ENCODE measurements around the gene TMEM254.
"Not testable (repeated sequence)": the region's sequence is repeated elsewhere in the genome, so short reads cannot be mapped to it uniquely, and the experiment has no call there.

TMEM254 gene

DNA sequence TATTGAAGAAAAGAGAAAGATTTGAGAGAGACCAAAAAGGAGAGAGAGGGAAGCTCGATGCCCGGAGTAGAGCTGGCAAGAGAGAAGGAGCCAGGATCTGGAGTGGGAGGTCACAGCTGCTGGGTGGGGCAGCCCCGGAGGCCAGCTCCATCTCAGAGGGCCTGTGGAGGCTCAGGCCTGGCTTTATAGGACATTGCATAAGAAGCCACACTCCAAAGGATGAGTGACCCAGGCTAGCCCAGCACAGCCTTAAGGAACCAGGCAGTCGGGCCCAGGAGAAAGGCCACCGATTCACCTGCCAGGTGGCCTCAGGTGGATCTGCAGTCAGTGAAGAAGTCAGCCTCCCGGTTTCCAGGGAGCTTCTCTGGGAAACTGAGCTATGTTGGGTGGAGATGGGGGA is 54.7 kb downstream of the TMEM254 start:
- TF ChIP-seq, protein P1, sequence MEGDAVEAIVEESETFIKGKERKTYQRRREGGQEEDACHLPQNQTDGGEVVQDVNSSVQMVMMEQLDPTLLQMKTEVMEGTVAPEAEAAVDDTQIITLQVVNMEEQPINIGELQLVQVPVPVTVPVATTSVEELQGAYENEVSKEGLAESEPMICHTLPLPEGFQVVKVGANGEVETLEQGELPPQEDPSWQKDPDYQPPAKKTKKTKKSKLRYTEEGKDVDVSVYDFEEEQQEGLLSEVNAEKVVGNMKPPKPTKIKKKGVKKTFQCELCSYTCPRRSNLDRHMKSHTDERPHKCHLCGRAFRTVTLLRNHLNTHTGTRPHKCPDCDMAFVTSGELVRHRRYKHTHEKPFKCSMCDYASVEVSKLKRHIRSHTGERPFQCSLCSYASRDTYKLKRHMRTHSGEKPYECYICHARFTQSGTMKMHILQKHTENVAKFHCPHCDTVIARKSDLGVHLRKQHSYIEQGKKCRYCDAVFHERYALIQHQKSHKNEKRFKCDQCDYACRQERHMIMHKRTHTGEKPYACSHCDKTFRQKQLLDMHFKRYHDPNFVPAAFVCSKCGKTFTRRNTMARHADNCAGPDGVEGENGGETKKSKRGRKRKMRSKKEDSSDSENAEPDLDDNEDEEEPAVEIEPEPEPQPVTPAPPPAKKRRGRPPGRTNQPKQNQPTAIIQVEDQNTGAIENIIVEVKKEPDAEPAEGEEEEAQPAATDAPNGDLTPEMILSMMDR (IDR thresholded peaks at IDR 0.05; ENCODE audit: low read depth, low read length): no peak
- no peak for DNase-seq (ENCODE audit: extremely low read depth, low read depth)

DNA sequence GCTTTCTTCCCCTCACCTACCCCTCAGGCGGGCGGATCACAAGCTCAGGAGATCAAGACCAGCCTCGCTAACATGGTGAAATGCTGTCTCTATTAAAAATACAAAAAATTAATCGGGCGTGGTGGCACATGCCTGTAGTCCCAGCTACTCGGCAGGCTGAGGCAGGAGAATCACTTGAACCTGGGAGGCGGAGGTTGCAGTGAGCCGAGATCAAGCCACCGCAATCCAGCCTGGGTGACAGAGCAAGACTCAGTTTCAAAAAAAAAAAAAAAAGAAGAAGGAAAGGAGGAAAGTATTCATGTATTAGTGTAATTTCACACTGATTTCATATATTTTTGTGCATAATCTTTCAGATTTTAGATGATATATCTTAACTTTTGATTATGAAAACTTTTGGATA is 55.2 kb downstream of the TMEM254 start:
- DNase-seq (ENCODE audit: extremely low read depth, low read depth): not testable (repeated sequence)

DNA sequence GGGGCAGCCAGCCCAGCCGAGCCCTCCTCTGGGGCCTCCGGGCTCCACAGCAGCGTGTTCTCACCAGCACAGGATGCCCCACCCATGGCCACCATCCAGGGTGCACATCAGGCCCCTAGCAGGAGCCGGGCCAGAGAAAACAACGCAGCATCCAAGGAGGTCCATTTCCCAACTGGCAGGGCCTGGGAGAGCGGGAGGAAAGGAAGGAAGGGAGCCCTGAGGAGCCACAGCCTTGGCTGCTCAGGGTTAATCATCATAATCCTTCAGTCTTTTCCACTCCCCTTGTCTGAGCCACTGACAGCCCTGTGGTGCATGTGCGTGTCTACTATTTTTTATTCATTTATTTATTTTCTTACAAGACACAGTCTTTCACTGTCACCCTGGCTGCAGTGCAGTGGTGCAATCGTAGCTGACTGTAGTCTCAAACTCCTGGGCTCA is 57.7 kb downstream of the TMEM254 start:
- TF ChIP-seq, protein P1 (IDR thresholded peaks at IDR 0.05; ENCODE audit: low read depth, low read length): no peak
- peak; percentile 85 for DNase-seq (ENCODE audit: extremely low read depth, low read depth)

DNA sequence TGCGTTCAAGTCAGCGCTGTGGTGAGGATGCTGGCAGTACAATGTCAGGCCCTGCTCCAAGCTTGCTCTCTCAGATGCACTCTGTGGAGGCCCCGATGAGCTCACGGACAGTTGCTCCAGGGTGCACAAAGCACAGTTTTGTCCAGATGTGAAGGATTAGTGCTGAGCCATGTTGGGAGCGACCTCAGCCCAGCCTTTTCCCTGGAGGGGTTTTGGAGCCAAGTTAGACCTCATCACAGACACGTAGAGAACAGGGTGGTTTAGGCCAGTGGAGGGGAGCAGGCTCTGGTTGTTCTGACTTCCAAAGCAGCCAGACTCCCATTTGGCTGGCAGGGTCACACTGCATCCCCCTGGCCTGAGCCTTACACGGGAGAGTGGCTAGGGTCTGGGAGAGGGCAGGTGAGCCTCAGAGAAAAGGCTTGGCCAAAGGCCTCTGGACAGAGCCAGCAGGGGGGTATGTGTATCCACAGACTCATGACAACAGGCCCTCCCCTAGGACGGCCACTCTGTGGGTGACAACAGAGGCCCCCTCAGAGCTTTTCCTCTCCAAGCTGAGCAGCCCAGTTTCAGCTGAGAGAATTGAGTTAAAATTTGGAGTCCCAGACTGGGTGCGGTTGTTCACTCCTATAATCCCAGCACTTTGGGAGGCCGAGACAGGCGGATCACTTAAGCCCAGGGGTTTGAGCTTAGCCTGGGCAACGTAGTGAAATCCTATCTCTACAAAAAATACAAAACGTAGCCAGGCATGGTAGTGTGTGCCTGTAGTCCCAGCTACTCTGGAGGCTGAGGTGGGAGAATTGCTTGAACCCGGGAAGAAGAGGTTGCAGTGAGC is 58.8 kb downstream of the TMEM254 start:
- DNase-seq (ENCODE audit: extremely low read depth, low read depth): peak; percentile 54

DNA sequence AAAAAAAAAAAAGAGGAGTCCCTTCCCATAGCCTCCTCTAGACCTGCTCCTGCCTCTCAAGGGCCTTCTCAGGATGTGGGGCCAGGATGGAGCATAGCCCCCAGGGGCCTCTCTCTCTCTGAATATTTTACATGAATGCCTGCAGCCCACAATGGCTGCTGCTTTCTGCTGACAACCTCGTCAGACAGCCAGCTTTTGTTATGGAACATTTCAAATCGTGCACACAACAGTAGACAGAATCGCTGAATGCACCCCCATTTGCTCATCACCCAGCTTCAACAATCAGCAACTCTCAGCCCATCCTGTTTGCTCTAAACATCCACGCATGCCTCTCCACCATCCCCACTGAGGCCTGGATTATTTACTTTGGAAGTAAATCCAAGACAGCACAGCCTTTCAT is 59.5 kb downstream of the TMEM254 start:
- TF ChIP-seq, protein P1 (IDR thresholded peaks at IDR 0.05; ENCODE audit: low read depth, low read length): no peak

More for the DNA sequence above, 58.8 kb downstream of the TMEM254 start:
- TF ChIP-seq, protein P1 (IDR thresholded peaks at IDR 0.05; ENCODE audit: low read depth, low read length): no peak

DNA sequence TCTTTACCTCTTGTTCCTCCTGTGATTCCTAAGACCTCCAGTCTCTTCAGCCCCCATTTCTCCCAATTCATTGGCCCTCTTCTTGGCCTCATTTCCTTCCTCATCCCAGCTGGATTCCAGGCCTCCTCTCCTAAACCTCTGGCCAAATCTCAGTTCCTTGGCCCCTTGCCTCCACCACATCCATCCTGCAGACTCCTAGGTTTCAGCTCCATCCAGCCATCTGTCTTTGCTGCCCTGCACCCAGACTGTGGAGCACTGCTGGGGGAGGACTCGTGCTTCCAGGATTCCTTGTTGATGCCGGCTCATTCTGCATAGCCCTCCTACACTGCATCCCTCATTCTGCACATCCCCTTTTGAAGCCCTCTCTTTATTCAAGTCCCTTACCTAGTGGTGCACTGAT is 60.8 kb downstream of the TMEM254 start:
- DNase-seq (ENCODE audit: extremely low read depth, low read depth): no peak
- TF ChIP-seq, protein P1 (IDR thresholded peaks at IDR 0.05; ENCODE audit: low read depth, low read length): no peak

More for the DNA sequence above, 59.5 kb downstream of the TMEM254 start:
- no peak for DNase-seq (ENCODE audit: extremely low read depth, low read depth)

DNA sequence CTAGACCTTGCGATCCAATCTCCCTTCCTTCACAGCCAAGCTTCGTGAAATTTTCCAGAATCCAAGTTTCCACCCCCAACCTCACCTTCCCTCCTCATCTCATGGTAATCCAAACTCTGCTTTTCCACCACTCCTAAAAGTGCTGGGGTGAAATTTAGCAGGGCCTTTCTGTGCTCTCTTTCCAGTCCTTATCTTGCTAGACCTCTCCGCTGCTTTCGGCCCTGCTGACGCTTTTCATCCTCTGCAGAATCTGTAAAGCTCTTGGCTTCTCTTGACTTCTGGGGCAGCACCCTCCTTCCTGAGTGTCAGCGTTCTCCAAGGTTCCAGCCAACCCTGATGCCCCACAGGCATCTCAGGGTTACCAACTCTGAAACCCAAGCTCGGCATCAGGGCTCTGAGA is 61.8 kb downstream of the TMEM254 start:
- TF ChIP-seq, protein P1 (IDR thresholded peaks at IDR 0.05; ENCODE audit: low read depth, low read length): no peak
- DNase-seq (ENCODE audit: extremely low read depth, low read depth): no peak

All from AG09319 (cell line).